Measurements from ENCODE around the gene ACOT12.

The ACOT12 gene

GRCh38 chr5:81286059-81286617 is 107.8 kb downstream of the ACOT12 start:
- Histone ChIP-seq H3K4me3 (no peak overlapping the region), H3K27ac (no peak overlapping the region), H3K9me3 (no peaks in the 10 kb centered on the region), H3K27me3 (no peaks in the 10 kb centered on the region), H3K36me3 (no peaks in the 10 kb centered on the region), H3K4me1 (peaks cover 0 to 6% (median 0%) of the 10 kb centered on the region in 4 donors)
- intact Hi-C loops (cut with DNase I; ENCODE audit: low total_unique reads): no loop called here
- DNase-seq: no peak
- TF ChIP-seq CTCF (IDR thresholded peaks at IDR 0.05): no peak

GRCh38 chr5:81283976-81284375 is 110.0 kb downstream of the ACOT12 start:
- no peak for DNase-seq
- Histone ChIP-seq H3K4me1 (no peaks in the 10 kb centered on the region), H3K36me3 (no peaks in the 10 kb centered on the region), H3K4me3 (no peak overlapping the region), H3K9me3 (no peaks in the 10 kb centered on the region), H3K27ac (no peak overlapping the region), H3K27me3 (no peaks in the 10 kb centered on the region)
- TF ChIP-seq CTCF (IDR thresholded peaks at IDR 0.05): no peak
- intact Hi-C loops (cut with DNase I; ENCODE audit: low total_unique reads): no loop called here
